ENCODE data around the gene TMEM243.

GRCh38 chr7:87171282-87171934 lies 48.1 kb downstream of the TMEM243 start:
- TF ChIP-seq, protein P1, sequence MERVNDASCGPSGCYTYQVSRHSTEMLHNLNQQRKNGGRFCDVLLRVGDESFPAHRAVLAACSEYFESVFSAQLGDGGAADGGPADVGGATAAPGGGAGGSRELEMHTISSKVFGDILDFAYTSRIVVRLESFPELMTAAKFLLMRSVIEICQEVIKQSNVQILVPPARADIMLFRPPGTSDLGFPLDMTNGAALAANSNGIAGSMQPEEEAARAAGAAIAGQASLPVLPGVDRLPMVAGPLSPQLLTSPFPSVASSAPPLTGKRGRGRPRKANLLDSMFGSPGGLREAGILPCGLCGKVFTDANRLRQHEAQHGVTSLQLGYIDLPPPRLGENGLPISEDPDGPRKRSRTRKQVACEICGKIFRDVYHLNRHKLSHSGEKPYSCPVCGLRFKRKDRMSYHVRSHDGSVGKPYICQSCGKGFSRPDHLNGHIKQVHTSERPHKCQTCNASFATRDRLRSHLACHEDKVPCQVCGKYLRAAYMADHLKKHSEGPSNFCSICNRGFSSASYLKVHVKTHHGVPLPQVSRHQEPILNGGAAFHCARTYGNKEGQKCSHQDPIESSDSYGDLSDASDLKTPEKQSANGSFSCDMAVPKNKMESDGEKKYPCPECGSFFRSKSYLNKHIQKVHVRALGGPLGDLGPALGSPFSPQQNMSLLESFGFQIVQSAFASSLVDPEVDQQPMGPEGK (CRISPR knock-in tag; IDR thresholded peaks at IDR 0.05; ENCODE audit: borderline replicate concordance), result no peak
- TF ChIP-seq OSR1 (CRISPR knock-in tag; IDR thresholded peaks at IDR 0.05), result no peak

Data from SK-N-SH treated with all-trans-retinoic acid at 6 μM for 48 hours (cell line).